Body of pancreas (tissue), 4 donors: ENCODE results near the gene RELN. TPM values are rescaled to one million over a fixed set of nuclear protein-coding genes. Genes with fewer than 3 reads are reported as not detected.
A peak's percentile ranks its signal among the peaks of the same experiment; 100 is the strongest.
"Not testable (repeated sequence)": the region's sequence is repeated elsewhere in the genome, so short reads cannot be mapped to it uniquely, and the experiment has no call there.

Experiments
- ATAC-seq: fragments of 150-250 bp; one replicate; pipeline ENCODE4 v1.9.1; 2016
- DNase-seq, 4 donors: peaks; one replicate each; pipeline ENCODE4 v3.0.0-alpha.2; 2019
- H3K27ac ChIP-seq, 4 donors: fragments of 200-600 bp; sonication (generic); 1 replicate in 3 of 4; 2 replicates in 1 of 4; pipeline versions ENCODE4 v1.5.1 to v1.6.1; 2016 to 2019; ENCODE audit warnings: mild to moderate bottlenecking in 1 of 4, mixed read lengths in 1 of 4, moderate library complexity in 1 of 4
- H3K27me3 ChIP-seq, 2 donors: fragments of 200-600 bp; sonication (generic); one replicate each; pipeline ENCODE4 v1.6.0; 2016; ENCODE audit warnings: mild to moderate bottlenecking in 1 of 2
- H3K36me3 ChIP-seq, 2 donors: fragments of 200-600 bp; sonication (generic); replicated peaks in 1 of 2; 2 replicates each; pipeline ENCODE4 v1.5.1; 2016; ENCODE audit warnings: low read depth in 2 of 2; ENCODE audit not compliant: insufficient read depth in 1 of 2
- H3K4me1 ChIP-seq: fragments of 200-600 bp; sonication (generic); one replicate; pipeline ENCODE4 v1.6.0; 2016
- H3K4me3 ChIP-seq, 2 donors: fragments of 200-600 bp; sonication (generic); 1 replicate in 1 of 2; 2 replicates in 1 of 2; pipeline ENCODE4 v1.5.1; 2016 to 2019
- H3K9me3 ChIP-seq, 3 donors: fragments of 200-600 bp; sonication (generic); 1 replicate in 2 of 3; 2 replicates in 1 of 3; pipeline ENCODE4 v1.5.1; 2016
- POLR2A ChIP-seq, 3 donors: fragments of 450-650 bp; IDR thresholded peaks; one replicate each; pipeline ENCODE4 v1.6.1; 2016; ENCODE audit warnings: antibody characterized with exemption in 3 of 3, mild to moderate bottlenecking in 2 of 3
- WGBS, 2 donors: methylation state at CpG; one replicate each; pipeline ENCODE4 v1.1.5; 2017; 5-methylcytosine and 5-hydroxymethylcytosine counted together
- intact Hi-C: fragments of 100-400 bp; cut with DNase I; formaldehyde crosslinking; loops from one replicate; pipeline ENCODE4 v1.15.1; 2023
- total RNA-seq, 2 donors: library from RNA; depleted of rRNA; stranded (reverse); fragments of >200 nt; gene quantifications; one replicate each; pipeline ENCODE4 v1.1.0, GENCODE V29; 2016
- TF ChIP-seq, protein P1 (sequence below), 7 experiments: fragments of 450-650 bp in 4 of 7; fragments of 200-600 bp in 3 of 7; sonication (generic) in 3 of 7; IDR thresholded peaks; one replicate each; pipeline ENCODE4 v1.5.1; 2016 to 2019; ENCODE audit warnings: antibody characterized with exemption in 7 of 7

RELN gene
- total RNA-seq, result 1 to 10 TPM in 1 of 2 donors, under 1 TPM in 1; 0.33 to 3.9 TPM

DNA sequence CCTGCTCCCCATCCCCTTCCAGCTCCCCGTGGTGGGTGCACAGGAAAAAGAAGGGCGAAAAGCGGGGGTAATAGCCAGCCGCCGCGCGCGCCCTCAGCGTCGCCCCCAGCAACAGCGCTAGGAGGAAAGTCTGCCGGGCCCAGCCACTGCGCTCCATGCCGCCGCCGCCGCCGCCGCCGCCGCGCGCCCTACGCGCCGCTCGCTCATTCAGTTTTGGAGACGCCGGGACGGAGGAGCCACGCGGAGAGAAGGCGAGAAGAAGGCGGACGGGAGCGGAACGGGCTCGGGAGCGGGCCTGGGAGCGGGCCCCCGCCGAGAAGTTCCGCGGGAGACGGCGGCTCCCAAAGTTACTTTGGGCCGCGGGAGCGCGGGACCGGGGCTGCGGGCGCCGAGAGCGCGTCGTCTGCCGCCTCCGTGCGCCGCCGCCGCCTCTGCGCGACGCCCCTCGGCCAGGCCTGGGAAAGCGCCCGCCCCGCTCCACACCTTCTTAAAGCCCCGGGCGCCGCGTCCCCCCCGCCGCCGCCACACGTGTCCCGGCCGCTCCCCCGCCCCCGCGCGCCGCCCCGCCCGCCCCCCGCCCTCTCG lies at the start of gene RELN:
Gene RELN (minus strand): TSS at position 459 of the 585 bp plus-strand sequence. CDS start 302 bp downstream, at position 157.
- 1% methylated on average over 16 to 73 of the region's 89 CpGs for WGBS, 2 donors
- Histone ChIP-seq H3K4me3 (peak within 1 kb of the TSS in 1 of 2 donors; percentile 15), H3K4me1 (peaks cover 21% of the 10 kb centered on the region), H3K27me3 (peaks cover 0 to 8% of the 10 kb centered on the region in 2 donors), H3K27ac (no peak within 1 kb of the TSS), H3K9me3 (no peaks in the 10 kb centered on the region), H3K36me3 (no peaks in the 10 kb centered on the region)
- TF ChIP-seq POLR2A (IDR thresholded peaks at IDR 0.05), result no peak
- TF ChIP-seq, protein P1, sequence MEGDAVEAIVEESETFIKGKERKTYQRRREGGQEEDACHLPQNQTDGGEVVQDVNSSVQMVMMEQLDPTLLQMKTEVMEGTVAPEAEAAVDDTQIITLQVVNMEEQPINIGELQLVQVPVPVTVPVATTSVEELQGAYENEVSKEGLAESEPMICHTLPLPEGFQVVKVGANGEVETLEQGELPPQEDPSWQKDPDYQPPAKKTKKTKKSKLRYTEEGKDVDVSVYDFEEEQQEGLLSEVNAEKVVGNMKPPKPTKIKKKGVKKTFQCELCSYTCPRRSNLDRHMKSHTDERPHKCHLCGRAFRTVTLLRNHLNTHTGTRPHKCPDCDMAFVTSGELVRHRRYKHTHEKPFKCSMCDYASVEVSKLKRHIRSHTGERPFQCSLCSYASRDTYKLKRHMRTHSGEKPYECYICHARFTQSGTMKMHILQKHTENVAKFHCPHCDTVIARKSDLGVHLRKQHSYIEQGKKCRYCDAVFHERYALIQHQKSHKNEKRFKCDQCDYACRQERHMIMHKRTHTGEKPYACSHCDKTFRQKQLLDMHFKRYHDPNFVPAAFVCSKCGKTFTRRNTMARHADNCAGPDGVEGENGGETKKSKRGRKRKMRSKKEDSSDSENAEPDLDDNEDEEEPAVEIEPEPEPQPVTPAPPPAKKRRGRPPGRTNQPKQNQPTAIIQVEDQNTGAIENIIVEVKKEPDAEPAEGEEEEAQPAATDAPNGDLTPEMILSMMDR (IDR thresholded peaks at IDR 0.05), result no peak
- DNase-seq (no peak), ATAC-seq (peak; percentile 52)
- intact Hi-C loops, result no loop called here

DNA sequence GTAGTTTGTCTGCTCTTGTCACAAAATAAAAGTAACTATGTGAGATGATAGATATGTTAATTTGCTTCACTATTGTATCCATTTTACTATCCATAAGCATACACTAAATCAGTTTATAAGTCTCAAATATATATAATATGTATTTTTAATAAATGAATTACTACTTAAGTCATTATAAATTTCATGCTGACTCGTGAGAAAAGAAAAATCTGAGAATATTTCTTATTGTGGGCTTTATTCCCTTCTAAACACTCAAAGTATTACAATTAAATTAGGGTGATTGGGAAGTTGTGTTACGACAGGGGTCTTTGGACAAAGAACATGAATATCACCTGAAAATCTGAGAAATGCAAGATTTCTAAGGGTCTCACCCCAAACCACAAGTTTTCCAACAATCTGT lies 48.7 kb upstream of the RELN start:
- Histone ChIP-seq H3K9me3 (peaks cover 0 to 10% (median 0%) of the 10 kb centered on the region in 3 donors), H3K27ac (no peak overlapping the region), H3K36me3 (no peaks in the 10 kb centered on the region), H3K27me3 (no peaks in the 10 kb centered on the region), H3K4me3 (no peak overlapping the region), H3K4me1 (no peaks in the 10 kb centered on the region)
- DNase-seq (no peak), ATAC-seq (no peak)
- WGBS, 2 donors, result 61 to 69% methylated on average over 2 of the region's 2 CpGs
- TF ChIP-seq, protein P1 (IDR thresholded peaks at IDR 0.05), result no peak
- TF ChIP-seq POLR2A (IDR thresholded peaks at IDR 0.05), result no peak
- intact Hi-C loops, result no loop called here

DNA sequence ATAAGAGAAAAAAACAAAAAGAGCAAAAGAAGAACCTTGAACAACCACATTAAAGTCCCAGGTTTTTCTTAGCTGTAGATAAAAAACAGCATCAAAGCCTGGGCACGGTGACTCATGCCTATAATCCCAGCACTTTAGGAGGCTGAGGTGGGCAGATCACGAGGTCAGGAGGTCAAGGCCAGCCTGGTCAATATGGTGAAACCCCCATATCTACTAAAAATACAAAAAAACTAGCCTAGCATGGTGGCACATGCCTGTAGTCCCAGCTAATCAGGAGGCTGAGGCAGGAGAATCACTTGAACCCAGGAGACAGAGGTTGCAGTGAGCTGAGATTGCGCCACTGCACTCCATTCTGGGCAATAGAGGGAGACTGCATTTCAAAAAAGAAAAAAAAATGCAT lies 47.4 kb upstream of the RELN start:
- WGBS, 2 donors, result 63 to 65% methylated on average over 3 of the region's 3 CpGs
- intact Hi-C loops, H3K27me3 ChIP-seq, ATAC-seq, H3K27ac ChIP-seq, DNase-seq, H3K4me3 ChIP-seq, H3K4me1 ChIP-seq, H3K36me3 ChIP-seq: not testable (repeated sequence)
- peaks cover 0 to 10% (median 0%) of the 10 kb centered on the region in 3 donors for H3K9me3 ChIP-seq

DNA sequence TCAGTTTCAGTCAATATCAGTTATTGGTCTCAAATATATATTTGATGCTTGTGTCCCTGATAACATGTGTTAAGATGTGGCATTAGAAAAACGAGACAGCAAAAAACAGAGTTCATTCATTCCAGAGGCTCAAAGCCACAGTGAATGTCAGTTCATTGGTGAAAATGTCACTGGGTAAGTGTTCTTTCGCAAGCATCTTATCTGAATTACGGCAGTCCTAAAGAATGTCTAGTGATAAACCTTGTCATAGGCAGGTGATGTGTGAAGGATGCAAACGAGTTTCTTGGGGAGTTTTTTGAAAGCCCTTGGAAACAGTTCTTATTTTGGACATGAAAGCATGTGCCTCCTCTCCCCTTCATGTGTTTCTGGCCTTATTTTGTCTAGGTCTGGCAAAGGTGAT lies 45.9 kb upstream of the RELN start:
- DNase-seq, result no peak
- TF ChIP-seq, protein P1 (IDR thresholded peaks at IDR 0.05), result no peak
- no peak for TF ChIP-seq POLR2A (IDR thresholded peaks at IDR 0.05)
- ATAC-seq, result no peak
- peaks cover 0 to 10% (median 0%) of the 10 kb centered on the region in 3 donors for H3K9me3 ChIP-seq
- H3K27ac ChIP-seq, result no peak overlapping the region
- intact Hi-C loops, result no loop called here
- no peak overlapping the region for H3K4me3 ChIP-seq
- H3K36me3 ChIP-seq, result no peaks in the 10 kb centered on the region
- 50 to 52% methylated on average over 4 of the region's 4 CpGs for WGBS, 2 donors
- no peaks in the 10 kb centered on the region for H3K27me3 ChIP-seq
- H3K4me1 ChIP-seq, result no peaks in the 10 kb centered on the region

DNA sequence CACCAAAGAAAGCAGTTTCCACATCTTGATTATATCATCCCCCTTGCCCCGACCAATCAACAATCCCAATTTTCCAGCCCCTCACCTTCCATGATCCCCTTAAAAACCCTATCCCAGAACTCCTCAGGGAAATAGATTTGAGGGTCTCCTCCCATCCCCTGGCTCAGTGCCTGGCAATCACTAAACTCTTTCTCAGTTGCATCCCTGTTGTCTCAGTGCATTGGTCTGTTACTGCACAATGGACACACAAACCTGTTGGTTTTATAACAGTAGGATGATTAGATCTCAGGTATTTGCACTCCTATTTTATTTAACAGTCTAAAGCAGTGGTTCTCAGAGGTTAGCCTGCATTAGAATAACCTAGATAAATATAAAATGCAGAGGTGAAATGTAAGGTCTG lies 45.2 kb upstream of the RELN start:
- Histone ChIP-seq H3K4me3 (no peak overlapping the region), H3K4me1 (no peaks in the 10 kb centered on the region), H3K27me3 (no peaks in the 10 kb centered on the region), H3K27ac (no peak overlapping the region), H3K36me3 (no peaks in the 10 kb centered on the region), H3K9me3 (peaks cover 0 to 10% (median 0%) of the 10 kb centered on the region in 3 donors)
- 84 to 100% methylated on average over 1 of the region's 1 CpG for WGBS, 2 donors
- intact Hi-C loops, result no loop called here
- DNase-seq (no peak), ATAC-seq (no peak)
- TF ChIP-seq, protein P1 (IDR thresholded peaks at IDR 0.05), result no peak
- no peak for TF ChIP-seq POLR2A (IDR thresholded peaks at IDR 0.05)
